H1 (cell line): ENCODE results near the gene SERPINE2. TPM values are rescaled to one million over a fixed set of nuclear protein-coding genes. Genes with fewer than 3 reads are reported as not detected.

Experiments used
- CBX5 ChIP-seq: fragments of 300-800, 300-1000 bp; sonication (generic); IDR thresholded peaks from 2 replicates; pipeline ENCODE4 v1.7.1; 2016; ENCODE audit warnings: antibody characterized with exemption, low read length, low read depth
- CHD1 ChIP-seq: IDR thresholded peaks from 2 replicates; pipeline ENCODE4 v1.6.1; 2012; ENCODE audit warnings: low read depth, low read length, improper control_type of control experiment
- CTBP2 ChIP-seq: IDR thresholded peaks from 2 replicates; pipeline ENCODE4 v1.7.0; 2011; ENCODE audit warnings: borderline replicate concordance, mild to moderate bottlenecking, moderate library complexity, mixed read lengths, low read length; ENCODE audit not compliant: insufficient read depth, insufficient read length
- CTCF ChIP-seq, 3 experiments: IDR thresholded peaks; 1 replicate in 2 of 3; 2 replicates in 1 of 3; pipeline versions ENCODE4 v1.5.1 to v1.6.1; 2011; ENCODE audit warnings: low read length in 3 of 3, mild to moderate bottlenecking in 3 of 3, inconsistent platforms in 2 of 3, low read depth in 1 of 3, moderate library complexity in 1 of 3; ENCODE audit not compliant: insufficient read depth in 1 of 3; ENCODE audit errors: control extremely low read depth in 1 of 3
- TCF12 ChIP-seq: IDR thresholded peaks from 2 replicates; pipeline ENCODE4 v1.6.1; 2011; ENCODE audit warnings: low read depth, mild to moderate bottlenecking, low read length
- polyA plus RNA-seq, 7 experiments: library from polyadenylated mRNA; depleted of rRNA in 3 of 7; stranded (reverse) in 5 of 7; unstranded in 2 of 7; fragments of >200 nt in 5 of 7; fragments of 200-250 nt in 2 of 7; gene quantifications; 1 replicate in 5 of 7; 2 replicates in 1 of 7; 4 replicates in 1 of 7; pipeline versions ENCODE4 v1.2.1 to v1.2.3, GENCODE V29; 2011 to 2013; ENCODE audit warnings: missing spikeins in 2 of 7, mixed read lengths in 2 of 7
- total RNA-seq: library from RNA; stranded (reverse); fragmentation: NEBNext Ultra II Directional; extraction: Animal tissue kit (Norgen Biotek cat#: 25700); gene quantifications from 2 replicates; pipeline ENCODE4 v1.2.1, GENCODE V29; 2021

The SERPINE2 gene
- total and polyA plus RNA-seq, 2 of the 8 experiments (the other 6 are each of a cell fraction or from before 2014, with no cell fraction given) = 26.2 to 76.0 TPM

GRCh38 chr2:223936862-223937326, 102.2 kb downstream of the SERPINE2 start (continued):
- TF ChIP-seq CHD1 (no peak), TCF12 (no peak), CBX5 (no peak), CTCF (IDR thresholded peaks at IDR 0.05; ENCODE audit: control extremely low read depth in 1 of 3, insufficient read depth in 1 of 3, low read depth in 1 of 3, low read length in 3 of 3) (no peak), CTBP2 (no peak)
- TF ChIP-seq, all 59 proteins: peak for 0
